Stimulated activated CD8-positive, alpha-beta memory T cell treated with anti-CD3 and anti-CD28 coated beads, Interleukin-12 subunit alpha, Interleukin-12 subunit beta, amount 100 ng/mL, for 24 hours (primary cell): ENCODE results near the gene GMDS.

Source experiments
- DNase-seq: peaks from one replicate; pipeline ENCODE4 v3.0.0-alpha.2; 2020; ENCODE audit errors: extremely low read depth

The GMDS gene

GRCh38 chr6:2099870-2100269, 145.5 kb downstream of the GMDS start:
- DNase-seq = no peak

GRCh38 chr6:2097464-2097863, 147.9 kb downstream of the GMDS start:
- no peak for DNase-seq

DNA sequence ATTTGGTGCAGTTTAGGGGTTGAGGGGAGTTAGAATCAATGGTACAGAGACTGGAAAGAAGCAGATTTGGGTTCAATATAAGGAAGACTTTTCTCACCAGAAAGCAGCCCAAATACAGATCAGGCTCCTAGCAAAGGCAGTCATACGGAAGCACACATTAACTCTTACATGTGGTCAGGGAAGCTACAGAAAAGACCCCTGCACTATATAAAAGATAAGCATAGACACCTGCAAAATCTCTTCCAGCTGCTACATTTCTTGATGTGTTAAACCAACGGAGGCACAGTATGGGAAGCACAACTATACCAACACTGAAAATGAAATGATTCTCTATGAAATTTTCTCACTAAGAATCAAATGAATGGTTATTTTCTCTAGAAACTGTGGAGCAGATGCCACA, 150.8 kb downstream of the GMDS start:
- no peak for DNase-seq

DNA sequence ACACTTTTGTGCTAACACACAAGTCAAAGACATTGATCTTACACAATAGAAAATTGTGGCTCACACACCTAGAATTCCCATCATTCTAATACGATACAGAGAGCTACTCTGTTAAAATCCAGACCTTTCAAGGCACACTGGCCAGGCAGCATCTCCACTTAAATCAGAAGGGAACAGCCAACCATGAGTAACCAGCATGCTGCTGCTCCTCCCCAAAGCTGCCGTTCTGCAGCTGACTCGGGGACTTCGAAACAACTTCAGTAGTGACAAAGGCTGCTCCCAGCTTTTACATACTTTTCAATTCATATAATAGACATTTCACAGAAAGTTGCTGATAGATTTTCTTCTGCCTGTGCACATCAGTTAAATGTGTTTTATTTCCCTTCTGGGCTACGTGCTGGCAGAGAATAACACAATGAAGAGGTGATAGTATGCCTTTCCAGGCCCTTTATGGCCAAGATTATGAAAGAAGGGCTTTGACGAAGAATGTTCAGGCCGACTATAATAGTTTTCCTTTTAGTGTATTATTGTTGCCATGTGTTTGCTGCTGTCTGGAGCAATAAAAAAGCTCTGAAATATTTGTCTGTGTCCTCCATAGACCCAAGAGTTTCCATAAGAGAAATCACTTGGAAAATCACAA, 159.0 kb downstream of the GMDS start:
- no peak for DNase-seq

GRCh38 chr6:2085657-2086056, 159.7 kb downstream of the GMDS start:
- DNase-seq = no peak

DNA sequence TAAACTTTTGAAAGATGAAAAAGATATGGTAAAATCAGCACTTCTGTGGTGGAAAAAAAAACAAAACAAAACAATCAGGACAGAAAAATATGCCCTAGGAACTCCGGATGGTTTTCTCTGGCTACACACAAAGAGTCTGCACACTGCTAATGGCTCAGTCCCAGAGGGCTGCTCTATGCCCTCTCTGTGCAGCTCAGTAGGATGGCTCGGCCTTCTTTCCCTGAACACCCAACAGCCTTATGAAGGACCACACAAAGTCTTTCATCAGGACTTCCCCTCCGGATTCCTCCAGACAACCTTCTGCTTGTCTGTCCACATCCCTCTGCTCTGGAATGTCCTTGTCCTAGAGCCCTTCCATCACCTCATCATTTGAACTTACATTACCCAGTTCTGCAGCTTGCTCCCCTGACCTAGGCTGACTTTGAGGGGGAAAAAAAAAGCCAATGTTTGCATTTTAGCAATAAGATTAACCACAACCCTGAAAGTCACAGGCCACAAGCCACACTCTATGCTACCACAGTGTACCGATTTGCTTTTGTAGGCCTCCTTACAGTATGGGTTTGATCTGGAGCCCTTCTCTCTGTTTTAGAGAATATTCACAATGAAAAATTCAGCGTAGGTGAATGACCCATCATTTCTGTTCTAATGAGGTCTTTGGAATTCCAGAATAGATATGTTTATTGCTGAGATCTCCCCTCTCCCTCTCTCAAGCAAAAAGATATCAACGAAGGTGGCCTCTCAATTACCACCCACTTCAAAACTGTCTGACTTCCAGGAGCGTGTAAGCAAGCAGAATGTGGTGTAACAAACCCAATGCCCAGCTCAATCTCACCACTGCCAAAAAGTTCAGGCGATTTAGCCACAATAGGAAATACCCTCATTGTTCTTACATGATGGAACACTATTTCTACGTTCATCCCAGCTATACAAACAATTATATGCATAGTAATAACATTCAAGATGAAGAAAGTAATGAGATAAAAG, 164.0 kb downstream of the GMDS start:
- no peak for DNase-seq

DNA sequence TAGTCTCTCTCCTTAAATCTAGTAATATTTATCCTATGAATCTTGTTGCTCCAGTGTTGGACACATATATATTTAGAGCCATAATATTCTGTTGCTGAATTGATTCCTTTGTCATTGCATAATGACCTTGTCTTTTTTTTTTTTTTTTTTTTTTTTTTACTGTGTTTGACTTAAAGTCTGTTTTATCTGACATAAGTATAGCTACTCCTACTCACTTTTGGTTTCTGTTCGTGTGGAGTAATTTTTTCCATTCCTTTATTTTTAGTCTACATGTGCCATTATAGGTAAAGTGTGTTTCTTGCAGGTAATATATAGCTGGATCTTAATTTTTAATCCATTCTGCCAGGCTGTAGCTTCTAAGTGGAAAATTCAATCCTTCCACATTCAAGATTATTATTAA, 166.5 kb downstream of the GMDS start:
- DNase-seq = no peak

GRCh38 chr6:2077826-2078225, 167.6 kb downstream of the GMDS start:
- DNase-seq = no peak

DNA sequence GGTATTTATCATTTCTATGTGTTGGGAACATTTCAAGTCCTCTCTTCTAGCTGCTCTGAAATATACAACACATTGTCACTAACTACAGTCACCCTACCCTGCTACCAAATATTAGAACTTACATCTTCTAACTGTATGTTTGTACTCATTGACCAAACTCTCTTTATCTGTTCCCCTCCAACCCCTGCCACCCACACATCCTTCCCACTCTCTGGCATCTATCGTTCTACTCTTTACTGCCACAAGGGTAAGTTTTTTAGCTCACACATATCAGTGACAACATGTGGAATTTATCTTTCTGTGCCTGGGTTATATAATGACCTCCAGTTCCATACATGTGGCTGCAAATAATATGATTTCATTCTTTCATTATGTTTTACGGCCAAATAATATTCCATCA, 171.9 kb downstream of the GMDS start:
- DNase-seq = no peak

GRCh38 chr6:2072453-2072852, 173.0 kb downstream of the GMDS start:
- no peak for DNase-seq

GRCh38 chr6:2063547-2063946, 181.9 kb downstream of the GMDS start:
- DNase-seq = no peak

- no peak for DNase-seq
Observed at GRCh38 chr6:2061880-2062279, 183.5 kb downstream of the GMDS start.

DNA sequence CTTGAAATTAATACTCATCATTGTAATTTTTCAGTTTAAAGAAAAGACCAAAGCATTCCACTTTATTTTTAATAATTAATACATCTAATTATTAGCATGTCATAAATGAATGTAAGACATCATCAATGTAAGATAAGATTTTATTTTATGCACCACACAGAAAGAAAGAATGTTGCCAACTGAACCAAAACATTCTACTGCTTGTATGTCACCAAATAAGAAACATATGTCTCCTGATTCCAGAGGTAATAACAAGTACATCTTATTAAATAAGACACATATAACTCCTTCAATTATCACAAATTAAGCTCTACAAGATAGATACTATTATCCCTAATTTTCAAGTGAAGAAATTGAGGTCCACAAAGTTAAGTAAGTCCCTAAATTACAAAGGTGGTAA, 189.5 kb downstream of the GMDS start:
- no peak for DNase-seq

DNA sequence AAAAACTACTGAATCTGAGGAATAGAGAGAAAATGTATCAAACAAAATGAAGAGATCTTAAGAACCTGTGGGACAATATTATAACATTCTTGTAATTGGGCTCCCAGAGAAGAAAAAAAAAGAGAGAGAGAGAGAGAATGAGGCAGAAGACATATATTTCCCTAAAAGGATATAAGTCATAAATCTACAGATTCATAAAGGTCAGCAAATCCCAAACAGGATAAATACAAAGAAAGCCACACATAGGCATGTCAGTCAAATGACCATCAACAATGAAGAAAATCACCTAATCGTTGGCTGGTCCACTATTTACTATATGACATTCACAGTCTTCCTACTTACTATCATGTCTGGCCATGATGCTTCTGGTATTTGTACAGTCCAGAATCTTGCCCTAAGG, 190.3 kb downstream of the GMDS start:
- DNase-seq = no peak

GRCh38 chr6:2054516-2055067, 190.8 kb downstream of the GMDS start:
- DNase-seq = no peak

DNA sequence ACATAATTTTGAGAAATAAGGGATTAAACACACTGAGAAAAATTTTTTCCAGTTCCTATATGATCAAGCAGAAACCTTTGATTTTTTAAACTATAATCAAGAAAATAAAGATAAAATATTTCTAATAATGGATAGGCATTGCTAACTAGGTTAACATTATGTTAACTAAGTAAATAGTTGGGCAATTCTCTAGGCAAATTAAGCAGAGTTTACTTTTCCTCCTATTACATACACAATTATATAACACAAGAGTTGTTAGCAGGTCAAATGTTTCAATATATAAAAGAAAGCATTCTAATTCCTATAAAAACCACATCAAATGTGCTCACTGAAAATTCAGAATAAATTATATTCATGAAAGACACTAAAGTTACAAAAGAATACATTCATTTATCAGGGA, 191.7 kb downstream of the GMDS start:
- DNase-seq = no peak

- no peak for DNase-seq
Observed at GRCh38 chr6:2047855-2048254, 197.6 kb downstream of the GMDS start.

DNA sequence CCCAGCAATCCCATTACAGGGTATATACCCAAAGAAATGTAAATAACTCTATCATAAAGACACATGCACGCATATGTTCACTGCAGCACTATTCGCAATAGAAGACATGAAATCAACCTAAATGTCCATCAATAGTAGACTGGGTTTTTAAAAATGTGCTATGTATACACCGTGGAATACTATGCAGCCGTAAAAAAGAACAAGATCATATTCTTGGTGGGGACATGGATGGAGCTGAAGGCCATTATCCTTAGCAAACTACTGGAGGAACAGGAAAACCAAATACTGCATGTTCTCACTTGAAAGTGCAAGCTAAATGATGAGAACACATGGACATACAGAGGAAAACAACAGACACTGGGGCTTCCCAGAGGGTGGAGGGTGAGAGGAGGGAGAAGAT, 201.2 kb downstream of the GMDS start:
- no peak for DNase-seq

- no peak for DNase-seq
Observed at GRCh38 chr6:2042956-2043648, 202.3 kb downstream of the GMDS start.

- DNase-seq = no peak
Observed at GRCh38 chr6:2038092-2038491, 207.3 kb downstream of the GMDS start.

DNA sequence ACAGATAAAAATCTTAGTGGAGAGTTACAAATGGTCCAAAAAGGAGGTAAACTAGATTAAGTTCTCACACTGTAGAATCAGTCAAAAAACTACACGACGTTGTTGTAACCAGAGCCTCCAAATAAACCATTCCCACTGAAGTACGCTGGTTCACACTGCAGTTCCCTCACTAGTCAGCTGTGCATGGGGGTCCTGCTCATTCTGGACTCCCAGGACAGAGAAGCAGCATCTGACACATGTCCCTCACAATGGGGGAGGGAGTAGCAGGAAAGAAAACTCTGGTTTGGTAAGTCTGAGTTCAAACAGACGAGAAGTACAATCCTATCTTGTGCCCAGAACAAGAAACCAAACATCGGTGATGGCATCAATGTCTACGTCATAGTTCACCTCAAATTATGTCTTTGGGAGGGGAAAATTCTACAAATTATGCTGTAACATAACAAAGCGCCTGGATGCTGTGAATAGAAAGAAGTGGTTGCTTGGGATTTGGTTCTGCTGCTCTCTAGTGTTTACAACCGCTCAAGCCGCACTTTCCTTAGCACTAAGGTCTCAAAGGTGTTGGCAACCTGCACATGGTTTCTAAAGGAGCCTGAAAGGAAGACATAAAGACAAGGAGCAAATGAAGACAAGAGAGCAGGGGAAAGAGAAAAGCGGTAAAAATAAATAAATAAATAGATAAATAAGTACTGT, 208.0 kb downstream of the GMDS start:
- DNase-seq = no peak

- DNase-seq = no peak
Observed at GRCh38 chr6:2036710-2037023, 208.7 kb downstream of the GMDS start.
